Adipose tissue (tissue), 3 donors: ENCODE data around the gene PTTG1IP. TPM values are rescaled to one million over a fixed set of nuclear protein-coding genes. Genes with fewer than 3 reads are reported as not detected.

ENCODE experiments used
- H3K27ac ChIP-seq: one replicate; pipeline ENCODE4 v1.5.1; 2013; ENCODE audit warnings: low read depth, low read length
- WGBS, 3 donors: extraction: QIAGEN DNeasy Blood & Tissue Kit; methylation state at CpG; one replicate each; pipeline ENCODE4 v1.1.7; 2013; 5-methylcytosine and 5-hydroxymethylcytosine counted together
- polyA plus RNA-seq, 3 donors: library from polyadenylated mRNA; stranded (reverse); fragments of 200-250 nt; gene quantifications; one replicate each; pipeline ENCODE4 v1.2.3, GENCODE V29; 2013
- donor health status: healthy with polysubstance abuse.
- donor health status: Bipolar disorder and iron deficiency.
- donor health status: healthy.

The PTTG1IP gene
- polyA plus RNA-seq, 3 donors: 61.3 to 111 (median 69.3) TPM

- 4 to 13% (median 7%) methylated on average over 3 of the region's 3 CpGs for WGBS, 3 donors
- H3K27ac ChIP-seq: peak overlapping the region; percentile 78
Measured at GRCh38 chr21:44872323-44872648, 1.2 kb downstream of the PTTG1IP start.

GRCh38 chr21:44871576-44872269, 1.8 kb downstream of the PTTG1IP start:
- WGBS, 3 donors: 17 to 29% (median 17%) methylated on average over 14 of the region's 14 CpGs
- H3K27ac ChIP-seq: peak overlapping the region; percentile 78

- 53 to 59% (median 57%) methylated on average over 10 of the region's 10 CpGs for WGBS, 3 donors
- H3K27ac ChIP-seq: no peak overlapping the region
Measured at GRCh38 chr21:44870748-44871495, 2.6 kb downstream of the PTTG1IP start.

GRCh38 chr21:44869781-44870747, 3.4 kb downstream of the PTTG1IP start:
- 55 to 77% (median 60%) methylated on average over 19 of the region's 19 CpGs for WGBS, 3 donors
- peak overlapping the region; percentile 51 for H3K27ac ChIP-seq

- 82 to 93% (median 86%) methylated on average over 7 of the region's 7 CpGs for WGBS, 3 donors
Measured at GRCh38 chr21:44868707-44869106, 4.8 kb downstream of the PTTG1IP start.

GRCh38 chr21:44867999-44868700, 5.3 kb downstream of the PTTG1IP start:
- no peak overlapping the region for H3K27ac ChIP-seq
- 57 to 80% (median 57%) methylated on average over 12 of the region's 12 CpGs for WGBS, 3 donors

More at GRCh38 chr21:44868707-44869106, 4.8 kb downstream of the PTTG1IP start:
- no peak overlapping the region for H3K27ac ChIP-seq

- no peak overlapping the region for H3K27ac ChIP-seq
- WGBS, 3 donors: 87 to 92% (median 88%) methylated on average over 15 of the region's 15 CpGs
Measured at GRCh38 chr21:44867464-44867863, 6.0 kb downstream of the PTTG1IP start.

- H3K27ac ChIP-seq: no peak overlapping the region
- 69 to 70% (median 70%) methylated on average over 7 of the region's 7 CpGs for WGBS, 3 donors
Measured at GRCh38 chr21:44866780-44867179, 6.7 kb downstream of the PTTG1IP start.

GRCh38 chr21:44865561-44866280, 7.8 kb downstream of the PTTG1IP start:
- no peak overlapping the region for H3K27ac ChIP-seq
- 49 to 78% (median 50%) methylated on average over 12 of the region's 12 CpGs for WGBS, 3 donors

- no peak overlapping the region for H3K27ac ChIP-seq
- 79 to 88% (median 88%) methylated on average over 22 to 25 of the region's 25 CpGs for WGBS, 3 donors
Measured at GRCh38 chr21:44862869-44863685, 10.4 kb downstream of the PTTG1IP start.

- H3K27ac ChIP-seq: no peak overlapping the region
- 62 to 84% (median 72%) methylated on average over 10 of the region's 10 CpGs for whole genome bisulfite sequencing, 3 donors
Measured at GRCh38 chr21:44858791-44859190, 14.7 kb downstream of the PTTG1IP start.

- H3K27ac ChIP-seq: no peak overlapping the region
- WGBS, 3 donors: 69 to 83% (median 74%) methylated on average over 15 of the region's 15 CpGs
Measured at GRCh38 chr21:44858291-44858690, 15.2 kb downstream of the PTTG1IP start.

GRCh38 chr21:44857127-44857892, 16.2 kb downstream of the PTTG1IP start:
- H3K27ac ChIP-seq: no peak overlapping the region
- 89 to 93% (median 93%) methylated on average over 16 of the region's 16 CpGs for WGBS, 3 donors

GRCh38 chr21:44856131-44856530, 17.4 kb downstream of the PTTG1IP start:
- WGBS, 3 donors: 91 to 95% (median 92%) methylated on average over 17 of the region's 17 CpGs
- no peak overlapping the region for H3K27ac ChIP-seq

- H3K27ac ChIP-seq: no peak overlapping the region
- WGBS, 3 donors: 91 to 97% (median 92%) methylated on average over 14 of the region's 14 CpGs
Measured at GRCh38 chr21:44855572-44855971, 17.9 kb downstream of the PTTG1IP start.
